HG03139 (cell line): ENCODE results near the gene NKTR.

Source experiments
- ATAC-seq: cut with Tn5 transposase; IDR thresholded peaks from one replicate; pipeline ENCODE4 v1.9.1; 2021; ENCODE audit not compliant: unreplicated experiment

Gene NKTR

DNA sequence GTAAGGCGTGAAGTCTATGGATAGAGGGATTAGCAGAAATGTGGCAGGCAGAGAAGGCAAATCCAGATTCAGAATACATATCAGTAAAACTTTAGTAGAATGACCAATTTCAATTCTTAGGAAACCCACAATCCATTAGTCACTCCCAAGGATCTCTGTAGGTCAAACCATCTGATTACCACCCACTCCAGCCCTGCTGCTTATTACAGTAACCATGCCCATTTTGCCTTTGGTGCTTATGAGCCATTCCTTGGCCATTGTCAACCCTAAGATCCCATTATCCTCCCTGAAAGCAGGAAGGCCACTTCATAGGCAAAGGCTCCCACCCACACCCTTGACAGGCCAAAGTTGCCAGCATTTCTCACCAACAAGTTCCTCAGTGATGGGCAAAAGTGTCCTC is 79.8 kb downstream of the NKTR start:
- no peak for ATAC-seq

DNA sequence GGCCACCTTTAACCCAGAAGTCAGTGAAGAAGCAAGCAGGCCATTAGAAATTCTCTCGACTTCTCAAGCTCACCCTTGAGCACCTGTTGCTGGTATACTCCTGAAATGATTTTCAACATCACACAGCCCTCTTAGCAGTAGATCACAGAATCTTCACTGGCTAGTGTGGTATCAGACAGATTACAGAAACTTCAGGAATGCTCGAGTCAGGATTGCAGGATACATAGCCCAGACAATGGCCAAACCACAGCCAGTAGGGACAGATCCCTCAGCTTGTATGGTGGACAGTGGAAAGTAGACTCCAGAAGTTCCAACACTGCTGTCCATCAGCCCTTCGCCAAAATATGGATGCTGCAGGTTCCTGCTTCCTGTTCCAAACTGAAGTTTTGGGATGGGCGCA is 80.3 kb downstream of the NKTR start:
- no peak for ATAC-seq

DNA sequence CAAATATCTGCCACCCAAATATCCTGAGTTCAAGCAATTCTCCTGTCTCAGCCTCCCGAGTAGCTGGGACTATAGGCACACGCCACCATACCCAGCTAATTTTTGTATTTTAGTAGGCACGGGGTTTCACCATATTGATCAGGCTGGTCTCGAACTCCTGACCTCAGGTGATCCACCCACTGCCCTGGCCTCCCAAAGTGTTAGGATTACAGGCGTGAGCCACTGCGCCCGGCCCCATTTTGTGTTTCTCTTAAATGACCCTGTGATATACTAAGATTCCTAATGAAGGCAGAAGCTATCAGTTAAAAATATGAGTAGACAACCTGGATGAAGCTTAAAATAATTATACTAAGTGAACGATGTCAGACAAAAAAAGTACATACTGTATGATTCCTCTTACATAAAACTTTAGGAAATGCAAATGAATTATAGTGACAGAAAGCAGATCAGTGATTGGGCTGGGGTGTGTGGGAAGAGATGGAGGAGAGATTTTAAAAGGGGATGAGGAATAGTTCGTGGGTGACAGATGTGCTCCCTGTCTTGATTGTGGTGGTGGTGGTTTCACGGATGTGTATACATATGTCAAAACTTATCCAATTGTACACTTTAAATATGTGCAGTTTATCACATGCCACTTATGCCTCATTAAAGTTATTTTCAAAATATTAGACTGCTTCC is 81.0 kb downstream of the NKTR start:
- no peak for ATAC-seq

DNA sequence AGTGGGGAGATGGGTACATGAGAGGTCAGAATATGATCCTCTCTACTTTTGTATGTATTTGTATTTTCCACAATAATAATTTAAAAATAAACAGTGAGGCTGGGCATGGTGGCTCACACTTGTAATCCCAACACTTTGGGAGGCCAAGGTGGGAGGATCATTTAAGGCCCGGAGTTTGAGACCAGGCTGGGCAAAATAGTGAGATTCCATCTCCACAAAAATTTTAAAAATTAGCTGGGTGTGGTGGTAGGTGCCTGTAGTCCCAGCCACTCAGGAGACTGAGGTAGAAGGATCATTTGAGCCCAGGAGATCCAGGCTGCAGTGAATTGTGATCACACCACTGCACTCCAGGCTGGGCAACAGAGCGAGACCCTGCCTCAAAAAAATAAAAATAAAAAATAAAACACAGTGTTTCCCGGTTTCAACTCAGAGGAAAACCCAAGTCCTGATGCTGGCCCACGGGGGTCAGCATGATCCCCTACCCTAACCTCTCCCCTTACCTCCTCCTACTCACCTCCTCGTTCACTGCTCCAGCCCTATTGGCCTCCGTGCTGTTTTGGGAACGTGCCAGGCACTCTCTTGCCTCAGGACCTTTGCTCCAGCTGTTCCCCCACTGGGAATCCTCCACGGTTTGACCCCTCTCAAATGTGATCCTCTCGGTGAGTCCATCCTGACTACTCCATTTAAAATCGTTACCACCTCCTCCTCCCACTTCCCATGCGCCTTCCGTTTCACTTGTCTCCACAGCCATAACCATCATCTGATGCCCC is 82.0 kb downstream of the NKTR start:
- ATAC-seq, result no peak

DNA sequence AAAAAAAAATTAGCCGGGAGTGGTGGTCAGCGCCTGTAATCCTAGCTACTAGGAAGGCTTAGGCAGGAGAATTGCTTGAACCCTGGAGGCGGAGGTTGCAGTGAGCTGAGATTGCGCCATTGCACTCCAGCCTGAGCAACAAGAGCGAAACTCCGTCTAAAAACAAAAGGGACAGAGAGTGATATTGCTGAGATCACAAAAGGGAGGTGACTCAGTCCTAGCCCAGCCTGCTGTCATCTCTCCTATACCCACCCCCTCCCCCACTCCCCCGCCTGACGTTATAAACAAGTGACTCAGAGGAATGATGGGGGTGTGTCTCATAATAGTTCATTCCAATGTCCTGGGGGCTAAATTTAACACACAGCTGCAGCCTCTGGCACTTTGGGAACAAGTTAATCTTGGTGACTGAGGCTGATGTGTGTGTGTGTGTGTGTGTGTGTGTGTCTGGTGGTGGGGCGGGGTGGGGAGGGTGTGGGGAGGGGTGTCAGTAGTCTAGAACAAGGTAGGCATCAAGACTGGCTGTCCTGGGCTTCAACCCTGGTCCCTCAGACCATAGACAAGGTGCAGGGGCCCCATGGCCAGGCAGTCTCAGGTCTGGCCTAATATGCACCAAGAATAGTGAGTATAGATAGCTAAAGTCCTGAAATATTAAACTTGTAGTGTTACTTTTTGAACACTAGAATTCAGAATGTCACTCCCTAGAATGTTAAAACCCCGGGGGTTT is 83.6 kb downstream of the NKTR start:
- ATAC-seq, result no peak

DNA sequence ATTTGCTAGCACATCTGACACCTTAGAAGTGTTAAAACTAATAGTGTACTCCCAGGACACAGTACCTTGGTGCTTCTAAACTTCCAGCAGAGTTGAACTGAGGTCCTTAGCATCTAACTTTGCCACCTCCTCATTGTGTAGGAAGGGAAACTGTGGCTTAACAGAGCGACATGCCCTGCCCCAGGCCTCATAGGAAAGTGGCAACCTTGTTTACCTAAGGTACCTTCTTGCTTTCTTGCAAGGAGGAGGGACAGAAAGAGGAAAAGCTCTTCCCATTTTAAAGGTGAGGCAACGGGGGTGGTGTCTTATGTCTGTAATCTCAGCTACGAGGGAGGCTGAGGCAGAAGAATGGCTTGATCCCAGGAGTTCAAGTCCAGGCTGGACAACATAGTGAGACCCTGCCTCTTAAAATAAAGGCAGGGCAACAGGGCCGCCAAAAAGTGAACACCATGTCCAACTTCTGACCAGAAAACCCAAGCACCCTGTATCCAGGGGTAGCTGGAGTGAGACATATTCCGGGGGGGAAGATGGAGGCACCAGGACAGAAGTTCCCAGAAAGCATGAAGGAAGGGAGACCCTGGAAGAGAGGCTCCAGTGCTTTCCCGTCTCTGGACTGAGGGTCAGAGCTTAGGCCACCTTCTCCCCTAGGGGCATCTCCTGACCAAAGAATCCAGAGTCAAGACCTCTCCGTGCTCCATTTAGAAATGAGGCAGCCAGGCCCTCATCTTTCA is 84.3 kb downstream of the NKTR start:
- no peak for ATAC-seq

DNA sequence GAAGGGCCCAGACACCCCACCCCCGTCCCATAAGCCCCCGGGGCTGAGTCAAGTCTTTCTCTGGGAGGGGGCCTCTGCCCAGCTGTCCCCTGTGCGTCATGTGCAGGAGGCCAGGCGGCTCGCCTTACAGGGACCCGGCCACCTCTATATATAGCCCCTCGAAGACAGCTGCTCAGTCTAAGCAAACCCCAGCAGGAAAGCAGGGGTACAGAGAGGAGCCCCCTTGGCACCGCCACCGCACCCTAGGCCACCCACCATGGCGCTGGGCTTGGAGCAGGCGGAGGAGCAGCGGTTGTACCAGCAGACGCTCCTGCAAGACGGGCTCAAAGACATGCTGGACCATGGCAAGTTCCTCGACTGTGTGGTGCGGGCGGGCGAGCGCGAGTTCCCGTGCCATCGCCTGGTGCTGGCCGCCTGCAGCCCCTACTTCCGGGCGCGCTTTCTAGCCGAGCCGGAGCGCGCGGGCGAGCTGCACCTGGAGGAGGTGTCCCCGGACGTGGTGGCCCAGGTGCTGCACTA is 84.9 kb downstream of the NKTR start, which contains the start of gene KLHL40:
Gene KLHL40, plus strand, starts transcription at position 175 of the 519 bp plus-strand sequence. Its CDS starts 82 bp downstream, at position 257.
- no peak for ATAC-seq

DNA sequence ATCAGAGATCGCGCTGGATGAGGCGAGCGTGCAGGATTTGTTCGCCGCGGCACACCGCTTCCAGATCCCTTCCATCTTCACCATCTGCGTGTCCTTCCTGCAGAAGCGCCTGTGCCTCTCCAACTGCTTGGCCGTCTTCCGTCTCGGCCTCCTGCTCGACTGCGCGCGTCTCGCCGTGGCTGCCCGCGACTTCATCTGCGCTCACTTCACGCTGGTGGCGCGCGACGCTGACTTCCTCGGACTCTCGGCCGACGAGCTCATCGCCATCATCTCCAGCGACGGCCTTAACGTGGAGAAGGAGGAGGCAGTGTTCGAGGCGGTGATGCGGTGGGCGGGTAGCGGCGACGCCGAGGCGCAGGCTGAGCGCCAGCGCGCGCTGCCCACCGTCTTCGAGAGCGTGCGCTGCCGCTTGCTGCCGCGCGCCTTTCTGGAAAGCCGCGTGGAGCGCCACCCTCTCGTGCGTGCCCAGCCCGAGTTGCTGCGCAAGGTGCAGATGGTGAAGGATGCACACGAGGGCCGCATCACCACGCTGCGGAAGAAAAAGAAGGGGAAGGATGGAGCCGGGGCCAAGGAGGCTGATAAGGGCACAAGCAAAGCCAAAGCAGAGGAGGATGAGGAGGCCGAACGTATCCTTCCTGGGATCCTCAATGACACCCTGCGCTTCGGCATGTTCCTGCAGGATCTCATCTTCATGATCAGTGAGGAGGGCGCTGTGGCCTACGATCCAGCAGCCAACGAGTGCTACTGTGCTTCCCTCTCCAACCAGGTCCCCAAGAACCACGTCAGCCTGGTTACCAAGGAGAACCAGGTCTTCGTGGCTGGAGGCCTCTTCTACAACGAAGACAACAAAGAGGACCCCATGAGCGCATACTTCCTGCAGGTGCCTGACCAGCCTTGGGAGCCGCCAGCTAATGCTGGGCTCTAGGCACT is 85.7 kb downstream of the NKTR start:
- no peak for ATAC-seq

DNA sequence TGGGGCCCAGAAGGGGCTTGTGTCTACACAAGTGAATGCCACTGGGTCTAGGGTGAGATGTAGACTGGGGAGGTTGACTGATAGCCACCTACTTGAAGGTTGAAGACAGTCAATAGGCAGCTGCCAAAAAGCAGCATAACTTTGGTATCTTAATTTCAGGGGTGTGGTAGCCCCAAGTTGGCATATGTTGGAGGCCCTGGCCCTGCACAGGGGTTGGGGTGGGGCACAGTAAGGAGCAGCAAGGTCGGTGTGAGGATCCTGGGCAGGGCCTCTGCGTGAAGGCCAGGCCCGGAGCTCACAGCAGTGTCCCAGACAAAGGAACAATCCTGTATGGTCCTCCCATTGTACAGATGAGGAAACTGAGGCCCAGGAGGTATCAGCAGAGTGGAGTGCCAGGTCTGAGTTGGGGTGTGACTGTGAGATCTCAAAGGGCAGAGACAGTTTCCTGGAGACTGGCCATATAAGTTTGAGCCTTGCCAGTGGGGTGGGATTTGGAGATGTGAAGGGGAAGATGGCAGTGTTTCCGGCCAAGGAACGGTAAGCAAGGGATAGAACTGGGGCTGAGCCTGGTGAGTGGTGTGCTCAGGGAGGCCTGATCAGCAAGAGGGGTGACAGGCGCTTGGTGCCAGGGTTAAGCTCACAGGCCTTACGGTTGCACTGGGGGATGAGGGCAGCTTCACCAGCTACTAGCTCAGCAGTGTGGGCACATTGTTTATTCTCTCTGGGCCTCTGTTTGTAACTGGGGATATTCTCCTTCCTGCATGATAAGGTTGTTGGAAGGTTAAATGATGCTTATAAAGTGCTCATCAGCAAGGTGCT is 86.6 kb downstream of the NKTR start:
- no peak for ATAC-seq

DNA sequence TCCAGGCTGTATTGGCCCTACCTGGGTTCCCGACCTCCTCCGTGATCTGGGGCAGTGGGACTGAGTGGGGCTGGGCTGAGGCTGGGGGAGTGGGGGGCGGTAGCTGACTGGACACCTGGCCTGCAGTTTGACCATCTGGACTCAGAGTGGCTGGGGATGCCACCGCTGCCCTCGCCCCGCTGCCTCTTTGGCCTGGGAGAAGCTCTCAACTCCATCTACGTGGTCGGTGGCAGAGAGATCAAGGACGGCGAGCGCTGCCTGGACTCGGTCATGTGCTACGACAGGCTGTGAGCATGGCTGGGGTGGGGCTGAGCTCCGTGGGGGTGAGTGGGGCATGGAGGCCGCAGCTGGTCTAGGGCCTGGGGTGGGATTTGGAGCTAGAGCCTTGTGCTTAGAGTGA is 87.5 kb downstream of the NKTR start:
- no peak for ATAC-seq

DNA sequence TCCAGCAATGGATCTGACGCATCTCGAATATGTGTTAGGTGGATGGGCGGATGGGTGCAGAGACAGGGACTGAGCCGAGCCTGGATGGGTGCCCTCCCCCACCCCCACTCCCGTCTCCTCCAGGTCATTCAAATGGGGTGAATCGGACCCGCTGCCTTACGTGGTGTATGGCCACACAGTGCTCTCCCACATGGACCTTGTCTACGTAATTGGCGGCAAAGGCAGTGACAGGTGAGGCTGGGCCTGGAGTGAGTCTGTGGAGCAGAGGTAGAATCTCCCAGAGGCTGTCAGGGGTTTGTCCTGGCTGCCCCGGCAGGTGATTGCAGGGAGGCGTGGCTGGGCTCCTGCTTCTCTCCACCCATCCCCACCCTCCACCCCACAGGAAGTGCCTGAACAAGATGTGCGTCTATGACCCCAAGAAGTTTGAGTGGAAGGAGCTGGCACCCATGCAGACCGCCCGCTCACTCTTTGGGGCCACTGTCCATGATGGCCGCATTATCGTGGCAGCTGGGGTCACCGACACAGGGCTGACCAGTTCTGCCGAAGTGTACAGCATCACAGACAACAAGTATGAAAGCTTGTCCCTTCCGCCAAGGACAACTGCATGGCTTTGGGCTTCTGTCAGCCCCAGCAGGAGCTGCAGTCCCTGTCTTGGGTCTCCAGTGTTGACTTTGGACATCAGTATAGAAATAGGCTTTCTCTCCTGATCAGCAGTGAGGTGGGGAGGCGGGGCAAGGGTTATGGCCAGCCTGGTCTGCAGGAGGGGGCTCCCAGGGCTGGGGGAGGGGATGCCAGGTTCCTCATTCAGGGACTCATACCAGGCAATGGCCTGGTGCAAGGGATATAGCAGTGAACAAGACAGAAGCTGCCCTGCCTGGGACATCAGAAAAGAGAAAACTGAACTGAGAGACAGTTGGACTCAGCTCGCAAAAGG is 88.3 kb downstream of the NKTR start:
- no peak for ATAC-seq

DNA sequence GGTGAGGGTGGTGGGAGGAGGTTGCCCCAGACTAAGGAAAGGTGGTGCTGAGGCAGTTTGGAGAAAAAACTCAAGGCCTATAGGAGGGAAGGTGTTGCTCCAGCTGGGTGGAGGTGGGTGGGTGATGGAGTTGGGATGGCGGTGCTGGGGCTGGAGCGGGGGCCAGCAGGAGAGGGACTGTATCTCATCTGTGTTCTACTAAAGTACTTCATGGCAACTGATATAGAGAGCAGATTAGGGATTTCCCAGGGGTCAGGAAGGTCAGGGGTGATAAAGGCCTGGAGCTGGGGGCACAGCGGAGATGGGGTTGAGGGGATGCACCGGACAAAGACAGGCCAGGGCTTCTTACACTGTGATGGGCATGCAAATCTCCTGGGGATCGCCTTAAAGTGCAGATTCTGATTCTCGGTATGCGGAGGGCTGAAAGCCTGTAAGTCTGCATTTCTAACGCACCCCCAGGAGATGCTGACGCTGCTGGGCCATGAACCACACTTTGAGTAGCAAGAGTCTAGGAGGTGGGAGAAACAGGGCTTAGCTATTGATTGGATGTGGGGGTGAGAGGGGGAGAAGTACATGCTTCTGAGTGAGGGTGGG is 89.0 kb downstream of the NKTR start:
- ATAC-seq, result no peak

DNA sequence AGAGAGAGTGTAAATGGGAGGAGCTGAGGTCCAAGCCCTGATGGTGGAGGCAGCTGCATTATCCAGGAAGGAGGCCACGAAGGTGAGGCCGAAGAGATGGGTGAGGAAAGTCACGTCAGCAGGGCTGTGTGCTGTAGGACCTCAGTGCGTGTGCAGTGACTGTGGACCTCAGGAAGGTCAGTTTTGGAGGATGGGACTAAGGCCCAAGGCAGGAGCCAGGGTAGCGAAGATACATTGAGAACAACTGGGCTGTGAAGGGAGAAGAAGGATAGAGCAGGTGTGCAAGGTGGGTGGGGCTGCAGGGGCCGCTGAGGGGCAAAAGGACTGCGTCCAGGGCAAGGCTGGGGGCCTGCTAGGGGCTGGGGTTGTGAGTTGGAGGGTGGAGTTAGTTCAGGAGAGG is 89.7 kb downstream of the NKTR start:
- ATAC-seq, result no peak

DNA sequence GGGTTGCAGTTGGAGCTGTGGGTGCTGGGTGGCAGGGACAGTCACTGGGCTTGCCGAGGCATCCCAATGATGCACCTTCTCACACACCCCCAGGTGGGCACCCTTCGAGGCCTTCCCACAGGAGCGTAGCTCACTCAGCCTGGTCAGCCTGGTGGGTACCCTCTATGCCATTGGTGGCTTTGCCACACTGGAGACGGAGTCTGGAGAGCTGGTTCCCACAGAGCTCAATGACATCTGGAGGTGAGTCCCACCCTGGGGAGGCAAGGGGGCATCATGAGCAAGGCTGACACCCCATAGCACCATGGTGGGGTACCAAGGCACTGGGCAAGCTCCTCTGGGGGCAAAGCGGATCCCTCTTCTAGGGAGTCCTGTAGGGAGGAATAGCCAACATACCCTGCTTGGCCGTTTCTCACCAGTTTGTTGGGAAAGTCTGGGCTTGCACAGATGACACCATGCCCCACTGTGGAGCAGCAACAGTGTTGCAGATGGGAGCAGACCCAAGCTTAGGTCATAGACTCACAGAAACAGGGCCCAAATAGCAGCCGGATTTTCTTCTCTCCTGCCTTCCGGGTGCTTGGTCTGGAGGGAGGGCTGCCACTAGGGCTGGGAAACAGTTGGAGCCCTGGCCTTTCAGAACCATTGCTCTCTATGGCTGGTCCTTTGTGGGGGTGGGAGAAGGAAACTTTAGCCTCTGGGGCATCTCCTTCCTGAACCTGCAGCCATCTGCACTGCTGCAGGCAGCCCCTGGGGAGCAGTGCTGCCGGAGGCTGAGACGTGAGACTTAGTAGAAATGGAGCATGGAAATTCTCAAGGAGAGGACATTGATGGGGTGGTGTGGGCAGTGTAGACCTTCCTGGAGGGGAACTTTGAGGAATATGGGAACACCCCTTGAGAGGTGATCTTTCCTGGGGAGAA is 90.5 kb downstream of the NKTR start:
- ATAC-seq, result no peak

DNA sequence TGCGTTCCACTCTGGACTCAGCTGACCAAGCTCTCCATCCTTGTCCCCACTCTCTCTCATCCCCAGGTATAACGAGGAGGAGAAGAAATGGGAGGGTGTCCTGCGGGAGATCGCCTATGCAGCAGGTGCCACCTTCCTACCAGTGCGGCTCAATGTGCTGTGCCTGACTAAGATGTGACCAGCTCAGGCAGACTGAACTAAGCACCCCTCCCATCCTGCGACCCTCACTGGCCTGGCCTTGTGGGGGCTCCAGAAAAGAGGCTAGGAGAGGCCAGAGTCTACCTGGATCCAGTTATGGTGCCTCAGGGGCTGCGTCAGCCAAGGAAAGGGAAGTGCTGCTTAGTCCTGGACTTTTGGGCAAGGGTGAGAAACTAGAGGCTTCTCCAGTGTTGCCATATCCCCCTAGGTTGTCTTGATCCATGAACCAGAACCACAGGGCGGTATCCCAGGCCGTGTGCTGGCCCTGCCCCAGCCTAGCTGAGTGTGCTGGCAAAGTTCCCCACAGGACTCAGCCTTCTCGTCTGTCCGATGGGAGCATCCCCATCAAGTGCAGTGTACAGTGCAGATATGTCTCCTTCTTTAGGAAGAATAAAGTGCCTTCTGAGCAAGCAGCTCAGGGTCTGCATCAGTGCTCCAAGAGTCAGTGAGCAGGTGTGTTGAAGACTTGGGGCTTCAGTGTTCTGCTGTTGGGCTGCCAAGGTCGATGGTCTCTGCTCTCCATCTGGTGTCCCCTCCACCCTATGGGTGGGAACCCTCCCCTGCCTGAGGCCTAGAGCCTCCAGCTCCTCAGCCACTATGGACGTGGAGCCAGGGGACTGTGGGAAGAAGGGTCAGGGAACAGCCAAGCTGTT is 91.6 kb downstream of the NKTR start:
- no peak for ATAC-seq
